Activated CD4-positive, CD25-positive, alpha-beta regulatory T cell treated with anti-CD3 and anti-CD28 coated beads, Interleukin-2, amount 50 U/mL, for 24 hours (primary cell): Measurements from ENCODE around the gene OR4K14.
"Not testable (repeated sequence)": the region's sequence is repeated elsewhere in the genome, so short reads cannot be mapped to it uniquely, and the experiment has no call there.

Experiments used
- ATAC-seq, 2 donors: fragments of 150-1000 bp; cut with Tn5 transposase; one replicate each; pipeline ENCODE4 v1.10.0; 2021; ENCODE audit warnings: mild to moderate bottlenecking in 1 of 2, moderate library complexity in 1 of 2

Gene OR4K14

GRCh38 chr14:20019257-20019865, at the start of gene OR4K14:
OR4K14 (minus strand) TSS chr14:20019307; CDS start chr14:20015193, 4,114 bp downstream.
- no peak for ATAC-seq

- no peak for ATAC-seq
Measured at GRCh38 chr14:20059745-20060144, 40.6 kb upstream of the OR4K14 start, which contains the start of gene OR4L1. OR4L1 (plus strand) TSS chr14:20060045; CDS start chr14:20060045, 0 bp downstream.

- ATAC-seq, result no peak
Measured at GRCh38 chr14:20048202-20048601, 29.1 kb upstream of the OR4K14 start.

GRCh38 chr14:20044243-20044642, 25.1 kb upstream of the OR4K14 start:
- ATAC-seq, result no peak

- ATAC-seq, result no peak
Measured at GRCh38 chr14:20035938-20036337, 16.8 kb upstream of the OR4K14 start, which contains the start of gene OR4K13. OR4K13 (minus strand) TSS chr14:20036038; CDS start chr14:20034758, 1,280 bp downstream.

GRCh38 chr14:20035449-20035848, 16.3 kb upstream of the OR4K14 start:
- peak in 1 of 2 donors; percentile 25 for ATAC-seq

GRCh38 chr14:20031058-20031457, 12.0 kb upstream of the OR4K14 start:
- no peak for ATAC-seq

- ATAC-seq, result no peak
Measured at GRCh38 chr14:20008156-20008555, 11.0 kb downstream of the OR4K14 start.

GRCh38 chr14:20002319-20002718, 16.8 kb downstream of the OR4K14 start:
- ATAC-seq, result no peak

GRCh38 chr14:20001863-20002262, 17.2 kb downstream of the OR4K14 start, which contains the start of gene OR4Q2:
OR4Q2 (plus strand) TSS chr14:20002163.
- no peak for ATAC-seq

GRCh38 chr14:19993438-19993837, 25.7 kb downstream of the OR4K14 start:
- ATAC-seq, result no peak

GRCh38 chr14:19975291-19975690, 43.8 kb downstream of the OR4K14 start, which contains the start of gene OR4K15:
OR4K15 (plus strand) TSS chr14:19975591; CDS start chr14:19975591, 0 bp downstream.
- ATAC-seq, result no peak

GRCh38 chr14:19974844-19975243, 44.3 kb downstream of the OR4K14 start:
- ATAC-seq, result no peak

GRCh38 chr14:19969735-19970134, 49.4 kb downstream of the OR4K14 start:
- ATAC-seq, result not testable (repeated sequence)
